ENCODE data around the gene CCM2. TPM values are rescaled to one million over a fixed set of nuclear protein-coding genes. Genes with fewer than 3 reads are reported as not detected.

Gene CCM2
- total and polyA plus RNA-seq, 2 of the 8 experiments (the other 6 are each of a cell fraction or from before 2014, with no cell fraction given): 31.6 to 41.2 TPM

DNA sequence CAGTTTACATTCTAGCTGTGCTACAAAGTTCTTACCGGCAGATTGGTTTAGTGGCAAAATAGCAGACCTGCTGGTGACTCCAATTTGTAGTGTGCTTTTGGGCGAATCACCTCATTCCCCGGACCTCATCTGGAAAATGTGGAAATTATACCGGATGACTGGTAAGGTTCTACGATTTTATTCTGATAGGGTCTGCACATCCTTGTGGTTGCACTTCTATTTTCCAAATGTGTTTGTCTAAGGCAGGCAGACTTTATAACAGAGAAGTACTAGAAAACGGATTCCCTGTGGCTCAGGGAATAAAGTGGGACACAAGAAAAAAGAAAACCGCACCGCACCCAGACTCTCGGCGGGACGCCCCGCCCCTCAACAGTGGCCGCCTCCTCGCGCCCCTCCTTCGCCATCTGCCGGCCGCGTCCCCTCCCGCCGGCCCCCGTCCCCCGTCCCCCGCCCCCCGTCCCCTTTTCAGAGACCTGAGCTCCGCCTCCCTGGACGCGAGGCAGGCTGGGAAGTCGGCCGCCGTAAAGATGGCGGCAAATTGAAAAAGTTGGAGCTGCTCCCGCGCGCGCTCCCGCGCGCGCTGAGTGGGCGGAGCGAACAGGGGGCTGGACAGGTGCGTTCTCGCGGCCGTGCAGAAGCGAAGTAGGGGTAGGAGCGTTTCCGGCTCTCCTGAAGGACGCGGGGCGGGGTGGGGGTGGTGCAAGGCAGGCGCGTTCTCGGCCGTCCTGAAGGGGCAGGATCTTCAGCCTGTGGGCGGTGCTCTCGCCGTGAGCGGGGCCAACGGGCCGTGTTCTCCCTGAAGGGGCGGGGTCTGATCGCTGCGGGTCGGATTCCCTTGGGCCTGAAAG lies 532 bp upstream of the CCM2 start (continued):
- TF ChIP-seq CBX8 (IDR thresholded peaks at IDR 0.05; ENCODE audit: borderline replicate concordance, low read depth, low read length) (no peak), KDM1A (IDR thresholded peaks at IDR 0.05; ENCODE audit: borderline replicate concordance, low read length) (no peak), EZH2 (IDR thresholded peaks at IDR 0.05; ENCODE audit: low read depth, low read length, severe bottlenecking) (no peak), RNF2 (IDR thresholded peaks at IDR 0.05; ENCODE audit: borderline replicate concordance, low read depth, low read length, missing control alignments, poor library complexity, severe bottlenecking) (no peak), SP1 (IDR thresholded peaks at IDR 0.05; ENCODE audit: low read depth, low read length) (no peak), TAF1 (IDR thresholded peaks at IDR 0.05; ENCODE audit: low read depth, low read length) (peak; percentile 98), CEBPB (IDR thresholded peaks at IDR 0.05; ENCODE audit: low read depth, low read length) (no peak), RFX5 (IDR thresholded peaks at IDR 0.05; ENCODE audit: borderline replicate concordance, low read depth, low read length) (no peak), TAF7 (optimal IDR thresholded peaks at IDR 0.05; ENCODE audit: borderline replicate concordance, low read depth, low read length) (peak; percentile 76), YY1 (IDR thresholded peaks at IDR 0.05; ENCODE audit: low read depth, low read length) (peak; percentile 95), NRF1 (IDR thresholded peaks at IDR 0.05; ENCODE audit: low read depth, low read length) (no peak), ZNF274 (IDR thresholded peaks at IDR 0.05; ENCODE audit: borderline replicate concordance, extremely low read depth, low read length) (no peak), BCL11A (IDR thresholded peaks at IDR 0.05; ENCODE audit: low read depth in 2 of 2, low read length in 2 of 2) (no peak), TCF12 (IDR thresholded peaks at IDR 0.05; ENCODE audit: low read depth, low read length) (no peak), KDM4A (IDR thresholded peaks at IDR 0.05; ENCODE audit: low read depth, low read length, severe bottlenecking) (peak; percentile 48), TEAD4 (IDR thresholded peaks at IDR 0.05; ENCODE audit: low read depth, low read length) (no peak), CBX5 (IDR thresholded peaks at IDR 0.05; ENCODE audit: low read depth, low read length) (no peak), BACH1 (IDR thresholded peaks at IDR 0.05; ENCODE audit: low read length) (no peak), KDM5A (IDR thresholded peaks at IDR 0.05; ENCODE audit: low read length) (peak; percentile 59; the same call in 1 of the 2 replicates)
- TF ChIP-seq, protein P1, sequence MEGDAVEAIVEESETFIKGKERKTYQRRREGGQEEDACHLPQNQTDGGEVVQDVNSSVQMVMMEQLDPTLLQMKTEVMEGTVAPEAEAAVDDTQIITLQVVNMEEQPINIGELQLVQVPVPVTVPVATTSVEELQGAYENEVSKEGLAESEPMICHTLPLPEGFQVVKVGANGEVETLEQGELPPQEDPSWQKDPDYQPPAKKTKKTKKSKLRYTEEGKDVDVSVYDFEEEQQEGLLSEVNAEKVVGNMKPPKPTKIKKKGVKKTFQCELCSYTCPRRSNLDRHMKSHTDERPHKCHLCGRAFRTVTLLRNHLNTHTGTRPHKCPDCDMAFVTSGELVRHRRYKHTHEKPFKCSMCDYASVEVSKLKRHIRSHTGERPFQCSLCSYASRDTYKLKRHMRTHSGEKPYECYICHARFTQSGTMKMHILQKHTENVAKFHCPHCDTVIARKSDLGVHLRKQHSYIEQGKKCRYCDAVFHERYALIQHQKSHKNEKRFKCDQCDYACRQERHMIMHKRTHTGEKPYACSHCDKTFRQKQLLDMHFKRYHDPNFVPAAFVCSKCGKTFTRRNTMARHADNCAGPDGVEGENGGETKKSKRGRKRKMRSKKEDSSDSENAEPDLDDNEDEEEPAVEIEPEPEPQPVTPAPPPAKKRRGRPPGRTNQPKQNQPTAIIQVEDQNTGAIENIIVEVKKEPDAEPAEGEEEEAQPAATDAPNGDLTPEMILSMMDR (IDR thresholded peaks at IDR 0.05; ENCODE audit: control extremely low read depth in 1 of 3, insufficient read depth in 1 of 3, low read depth in 1 of 3, low read length in 3 of 3): no peak
- TF ChIP-seq, protein P2, sequence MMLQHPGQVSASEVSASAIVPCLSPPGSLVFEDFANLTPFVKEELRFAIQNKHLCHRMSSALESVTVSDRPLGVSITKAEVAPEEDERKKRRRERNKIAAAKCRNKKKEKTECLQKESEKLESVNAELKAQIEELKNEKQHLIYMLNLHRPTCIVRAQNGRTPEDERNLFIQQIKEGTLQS (IDR thresholded peaks at IDR 0.05; ENCODE audit: insufficient read depth, low read depth, low read length): no peak

Measured in H1 (cell line).